Muscle of back (tissue), 11 donors: Measurements from ENCODE around the gene ZFHX3. TPM values are rescaled to one million over a fixed set of nuclear protein-coding genes. Genes with fewer than 3 reads are reported as not detected.

Source experiments
- DNase-seq, 3 donors: peaks; one replicate each; pipeline versions ENCODE4 v3.0.0 to v3.0.0-alpha.2; 2013
- polyA plus RNA-seq, 10 donors: library from polyadenylated mRNA; unstranded; fragments of 120-200 nt; gene quantifications; one replicate each; pipeline ENCODE4 v1.2.1, GENCODE V29; 2013; ENCODE audit not compliant: insufficient read length in 10 of 10

The ZFHX3 gene
- polyA plus RNA-seq, 10 donors, result 7.4 to 13.0 (median 11.1) TPM

DNA sequence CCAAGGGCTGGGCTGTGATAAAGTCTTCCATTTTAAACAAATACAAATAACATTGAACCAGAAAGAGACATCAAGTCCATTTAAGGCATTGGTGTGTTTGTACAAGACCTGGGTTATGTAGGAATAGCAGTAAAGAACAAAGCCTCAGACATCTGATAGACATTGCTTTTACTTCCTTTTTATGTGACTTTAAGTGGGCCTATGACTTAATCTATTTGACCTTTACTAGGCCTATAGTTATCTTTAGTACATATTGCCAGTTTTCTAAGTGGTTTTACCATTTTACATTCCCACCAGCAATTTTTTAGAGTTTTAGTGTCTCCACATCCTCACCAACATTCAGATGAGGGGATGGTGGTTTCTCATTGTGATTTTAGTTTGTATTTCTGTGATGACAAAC, 298.8 kb downstream of the ZFHX3 start:
- DNase-seq, result no peak

DNA sequence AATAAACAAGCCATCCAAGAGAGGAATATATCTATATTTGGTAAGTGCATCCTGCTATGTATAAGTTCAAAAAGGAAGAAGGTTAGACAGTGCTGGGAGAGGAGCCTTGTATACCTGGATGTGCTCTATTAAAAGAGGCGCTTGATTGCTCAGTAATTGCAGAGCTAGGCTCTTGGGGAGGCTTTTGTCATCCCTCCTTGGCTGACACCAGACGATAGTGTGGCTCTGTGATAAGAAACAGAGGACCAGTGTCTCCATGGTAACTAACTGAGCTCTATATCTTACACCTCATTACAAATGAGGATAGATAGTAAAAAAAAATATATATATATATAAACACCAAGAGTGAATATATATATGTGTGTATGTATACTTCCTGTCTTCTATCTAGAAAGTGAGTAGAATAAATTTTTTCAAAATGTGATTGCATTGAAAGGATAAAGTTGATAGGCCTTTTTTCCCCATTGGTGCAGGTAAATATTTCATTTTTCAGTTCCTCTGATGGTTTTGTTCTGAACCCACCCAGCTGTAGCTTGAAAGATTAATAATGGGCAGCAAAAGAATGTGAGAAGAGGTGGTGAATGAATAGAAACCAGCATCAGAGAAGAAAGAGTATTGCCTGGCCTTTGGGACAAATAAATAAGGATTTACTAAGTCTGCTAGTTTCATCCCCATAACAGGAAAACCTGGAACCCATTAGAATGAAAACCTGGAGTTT, 303.7 kb downstream of the ZFHX3 start:
- DNase-seq, result no peak

GRCh38 chr16:72743011-72743761, 304.7 kb downstream of the ZFHX3 start:
- DNase-seq, result no peak

DNA sequence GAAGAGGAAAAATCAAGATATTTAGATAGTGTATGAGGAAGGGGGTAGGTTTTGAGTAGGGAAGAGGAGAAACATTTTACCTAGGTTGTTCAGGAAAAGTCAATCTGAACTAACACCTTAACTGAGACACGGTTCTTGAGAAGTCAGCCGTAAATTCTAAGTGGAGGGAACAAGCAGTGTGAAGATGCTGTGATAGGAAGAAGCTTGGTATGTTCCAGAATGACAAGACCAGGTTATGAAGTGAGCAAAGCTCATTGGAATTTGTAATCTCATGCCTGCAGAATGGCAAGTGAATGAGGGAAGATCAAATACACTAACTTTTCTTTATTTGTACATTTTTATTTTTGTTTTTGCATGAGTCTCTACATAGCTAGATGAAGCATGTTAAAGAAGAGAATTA, 307.6 kb downstream of the ZFHX3 start:
- DNase-seq, result no peak

DNA sequence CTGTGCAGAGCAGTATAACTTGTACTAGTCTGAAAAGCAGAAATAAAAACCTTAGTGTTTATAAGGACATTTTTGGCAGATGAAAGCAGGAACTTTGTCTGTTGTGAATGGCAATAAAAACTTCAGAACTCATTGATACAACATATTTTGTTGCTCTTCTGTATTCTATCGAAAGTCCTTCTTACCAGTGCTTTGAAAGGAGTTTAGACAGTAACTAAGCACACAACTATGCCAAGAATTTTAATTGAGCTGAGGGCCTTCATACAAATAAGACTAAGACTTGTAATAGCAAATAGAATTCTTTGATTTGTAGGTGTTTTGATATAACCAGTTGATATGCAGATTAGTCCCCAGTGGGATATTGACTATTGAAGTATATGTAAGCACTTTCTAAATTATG, 308.4 kb downstream of the ZFHX3 start:
- DNase-seq, result no peak

GRCh38 chr16:72736074-72736473, 311.9 kb downstream of the ZFHX3 start:
- no peak for DNase-seq
